Right lobe of liver (tissue), 4 donors: ENCODE measurements around the gene MYOF.

Experiments used
- POLR2A ChIP-seq: fragments of 450-650 bp; IDR thresholded peaks from one replicate; pipeline ENCODE4 v1.6.1; 2017; ENCODE audit warnings: antibody characterized with exemption, mild to moderate bottlenecking
- TF ChIP-seq, protein P1 (sequence below), 4 donors: fragments of 200-600 bp in 3 of 4; fragments of 450-650 bp in 1 of 4; IDR thresholded peaks; one replicate each; pipeline versions ENCODE4 v1.5.1 to v1.8.0; 2016 to 2022; ENCODE audit warnings: antibody characterized with exemption in 4 of 4, mild to moderate bottlenecking in 2 of 4
- donor health status: DM: no; HTN: no; CAD: no.
- donor health status: DM: no; HTN: no; CAD: no.
- donor health status: DM: no; HTN: yes; CAD: no.

GRCh38 chr10:93404048-93404354, 78.1 kb downstream of the MYOF start:
- no peak for TF ChIP-seq POLR2A
- TF ChIP-seq, protein P1, sequence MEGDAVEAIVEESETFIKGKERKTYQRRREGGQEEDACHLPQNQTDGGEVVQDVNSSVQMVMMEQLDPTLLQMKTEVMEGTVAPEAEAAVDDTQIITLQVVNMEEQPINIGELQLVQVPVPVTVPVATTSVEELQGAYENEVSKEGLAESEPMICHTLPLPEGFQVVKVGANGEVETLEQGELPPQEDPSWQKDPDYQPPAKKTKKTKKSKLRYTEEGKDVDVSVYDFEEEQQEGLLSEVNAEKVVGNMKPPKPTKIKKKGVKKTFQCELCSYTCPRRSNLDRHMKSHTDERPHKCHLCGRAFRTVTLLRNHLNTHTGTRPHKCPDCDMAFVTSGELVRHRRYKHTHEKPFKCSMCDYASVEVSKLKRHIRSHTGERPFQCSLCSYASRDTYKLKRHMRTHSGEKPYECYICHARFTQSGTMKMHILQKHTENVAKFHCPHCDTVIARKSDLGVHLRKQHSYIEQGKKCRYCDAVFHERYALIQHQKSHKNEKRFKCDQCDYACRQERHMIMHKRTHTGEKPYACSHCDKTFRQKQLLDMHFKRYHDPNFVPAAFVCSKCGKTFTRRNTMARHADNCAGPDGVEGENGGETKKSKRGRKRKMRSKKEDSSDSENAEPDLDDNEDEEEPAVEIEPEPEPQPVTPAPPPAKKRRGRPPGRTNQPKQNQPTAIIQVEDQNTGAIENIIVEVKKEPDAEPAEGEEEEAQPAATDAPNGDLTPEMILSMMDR (IDR thresholded peaks at IDR 0.05): no peak
